Activated CD8-positive, alpha-beta memory T cell treated with anti-CD3 and anti-CD28 coated beads, Interleukin-2, amount 50 U/mL, for 24 hours (primary cell): ENCODE measurements around the gene CPEB2.

Experiments used
- DNase-seq: peaks from one replicate; pipeline ENCODE4 v3.0.0-alpha.2; 2020; ENCODE audit errors: extremely low read depth

CPEB2 gene

GRCh38 chr4:15117270-15117946, 115.1 kb downstream of the CPEB2 start:
- no peak for DNase-seq

DNA sequence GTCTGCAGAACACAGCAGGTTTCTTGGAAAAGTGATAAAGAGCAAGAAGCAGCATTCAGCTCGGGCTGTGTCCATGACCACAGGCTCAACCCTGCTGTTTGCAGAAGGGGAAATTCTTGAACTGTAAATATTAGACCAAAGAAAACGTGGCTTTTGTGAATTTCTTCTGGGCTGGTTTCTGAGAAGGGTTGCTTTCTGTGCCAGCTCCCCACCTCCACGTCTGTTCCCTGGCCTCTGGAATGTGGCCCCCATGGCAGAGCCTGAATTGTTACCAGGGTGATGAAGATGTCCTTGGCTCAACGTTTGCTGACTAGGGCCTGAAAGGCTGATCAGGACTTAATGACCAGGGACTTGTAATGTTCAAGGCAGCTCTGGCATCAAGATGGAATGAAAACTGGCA, 116.0 kb downstream of the CPEB2 start:
- DNase-seq, result no peak
